ENCODE results near the gene PNPT1.
"Not testable (repeated sequence)": the region's sequence is repeated elsewhere in the genome, so short reads cannot be mapped to it uniquely, and the experiment has no call there.

Gene PNPT1

DNA sequence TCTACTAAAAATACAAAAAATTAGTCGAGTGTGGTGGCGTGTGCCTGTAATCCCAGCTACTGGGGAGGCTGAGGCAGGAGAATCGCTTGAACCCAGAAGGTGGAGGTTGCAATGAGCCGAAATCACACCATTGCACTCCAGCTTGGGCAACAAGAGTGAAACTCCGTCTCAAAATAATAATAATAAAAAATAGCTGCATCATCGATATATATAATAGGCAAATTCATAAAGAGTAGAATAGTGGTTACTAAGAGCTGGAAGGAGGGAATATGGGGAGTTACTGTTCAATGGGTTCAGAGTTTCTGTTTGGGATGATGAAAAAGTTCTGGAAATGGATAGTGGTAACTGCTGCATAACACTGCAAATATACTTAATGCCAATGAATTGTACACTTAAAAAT is 96.8 kb downstream of the PNPT1 start:
- DNase-seq (ENCODE audit: low spot score) = not testable (repeated sequence)

DNA sequence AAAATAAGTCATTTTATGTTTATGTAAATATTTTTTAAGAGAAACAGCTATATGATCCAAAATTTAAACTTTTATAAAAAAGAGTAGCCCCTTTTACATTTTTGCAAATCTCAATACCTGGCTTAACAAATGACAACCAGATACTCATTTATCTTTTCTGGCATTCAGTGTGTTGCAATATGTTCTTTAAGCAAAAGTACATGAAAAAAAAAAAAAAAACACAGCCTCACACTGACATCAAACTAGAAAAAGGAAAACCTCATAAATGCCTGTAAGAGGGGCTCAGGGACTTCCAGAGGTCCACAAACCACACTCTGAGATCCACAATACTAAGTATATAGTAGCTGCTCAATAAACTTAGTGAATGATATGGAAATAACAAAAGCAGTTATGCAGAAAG is 98.1 kb downstream of the PNPT1 start:
- no peak for DNase-seq (ENCODE audit: low spot score)

DNA sequence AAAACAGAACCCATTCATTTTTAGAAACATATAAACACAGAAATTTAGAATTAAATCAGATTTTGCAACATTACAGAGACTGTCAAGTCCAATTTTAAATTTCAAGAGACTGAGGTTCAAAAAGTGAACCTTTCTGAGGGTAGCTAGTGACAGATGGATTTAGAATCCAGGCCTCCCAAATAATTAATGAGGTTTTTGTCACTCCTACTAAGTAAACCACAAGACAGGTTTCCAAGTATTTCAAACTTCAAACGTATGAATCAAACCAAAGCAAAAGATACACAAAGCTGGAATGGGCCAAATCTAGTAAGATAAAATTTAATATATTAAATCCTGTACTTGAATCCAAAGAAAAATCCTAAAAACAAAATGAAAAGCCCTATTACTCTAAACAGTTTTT is 101.5 kb downstream of the PNPT1 start:
- no peak for DNase-seq (ENCODE audit: low spot score)

DNA sequence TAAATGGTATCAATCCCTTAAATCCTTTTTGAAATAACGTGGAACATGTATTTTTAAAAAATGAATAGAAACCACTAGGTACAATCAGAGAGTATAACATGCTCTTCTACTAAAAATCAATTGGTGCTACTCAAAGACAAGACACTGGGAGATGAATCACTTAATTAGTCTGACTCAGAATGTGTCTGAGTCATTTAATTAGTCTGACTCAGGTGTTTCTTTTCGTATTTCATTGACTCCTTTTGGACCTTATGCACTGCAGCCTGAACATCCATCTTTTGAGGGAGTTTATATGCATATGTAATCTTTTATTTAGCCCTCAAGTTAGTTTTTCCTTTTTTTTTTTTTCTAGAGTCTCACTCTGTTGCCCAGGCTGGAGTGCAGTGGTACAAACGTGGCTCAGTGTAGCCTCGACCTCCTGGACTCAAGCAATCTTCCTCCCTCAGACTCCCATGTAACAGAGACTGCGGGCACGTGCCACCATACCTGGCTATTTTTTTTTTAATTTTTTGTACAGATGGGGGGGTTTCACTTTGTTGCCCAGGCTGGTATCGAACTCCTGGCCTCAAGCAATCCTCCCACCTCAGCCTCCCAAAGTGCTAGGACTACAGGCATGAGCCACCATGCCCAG is 102.7 kb downstream of the PNPT1 start:
- peak; percentile 55 for DNase-seq (ENCODE audit: low spot score)

DNA sequence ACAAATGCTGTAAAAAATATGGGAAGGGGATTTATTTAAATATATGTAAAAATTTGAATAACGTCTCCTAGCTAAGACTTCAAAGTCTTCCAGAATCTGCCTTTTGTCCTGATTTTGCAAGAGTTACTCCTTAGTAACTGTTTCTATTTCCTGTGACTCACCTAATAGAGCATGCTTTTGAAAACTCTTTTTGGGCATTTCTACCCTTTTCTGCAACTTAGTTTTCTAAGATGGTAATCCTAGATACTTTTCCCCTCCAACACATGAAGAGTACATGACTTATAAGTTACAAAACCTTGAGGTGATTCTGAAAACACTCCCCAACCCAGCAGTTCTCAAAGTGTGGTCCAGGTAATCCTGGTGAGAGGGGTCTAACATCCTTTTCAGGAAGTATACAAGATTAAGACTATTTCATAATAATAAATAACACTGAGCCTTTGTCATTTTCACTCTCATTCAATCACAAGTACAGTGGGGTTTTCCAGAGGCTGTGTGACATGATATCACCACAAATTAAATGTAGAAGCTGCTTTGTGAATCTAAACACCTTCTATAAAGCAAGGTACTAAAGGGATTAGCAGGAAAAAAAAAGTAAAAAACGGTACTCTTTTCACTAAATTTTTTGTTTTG is 108.1 kb downstream of the PNPT1 start:
- DNase-seq (ENCODE audit: low spot score) = peak; percentile 55

All from GM03348 (cell line).